ENCODE results near the gene NR2C2. TPM values are rescaled to one million over a fixed set of nuclear protein-coding genes. Genes with fewer than 3 reads are reported as not detected.

Gene NR2C2
- total and polyA plus RNA-seq, 9 of the 15 experiments (the other 6 are each of a cell fraction or from before 2014, with no cell fraction given), result 6.1 to 33.0 (median 14.6) TPM

DNA sequence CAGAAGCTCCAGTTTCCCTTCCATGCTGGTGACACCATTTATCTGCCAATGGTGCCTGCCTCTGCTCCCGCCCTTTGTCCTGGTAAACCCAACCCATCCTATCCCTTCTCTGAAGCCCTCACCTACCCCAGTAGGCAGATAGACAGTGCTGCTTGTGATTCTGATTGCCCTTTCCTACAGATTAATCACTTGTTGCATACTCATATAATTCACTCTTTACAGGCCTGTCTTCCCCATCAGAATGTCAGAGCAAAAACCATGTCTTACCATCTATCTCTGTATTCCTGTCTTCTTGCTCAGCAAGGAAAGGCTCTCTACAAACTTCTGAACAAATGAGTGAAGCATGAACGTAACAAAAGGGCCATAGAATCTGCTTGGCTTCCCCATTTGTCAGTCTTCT is 69.8 kb downstream of the NR2C2 start:
- in situ Hi-C loops (cut with MboI), result no loop called here
- H3K4me2 ChIP-seq (ENCODE audit: insufficient read depth, low read length), result no peak overlapping the region
- TF ChIP-seq DACH1 (IDR thresholded peaks at IDR 0.05; ENCODE audit: partially characterized antibody) (no peak), HES1 (IDR thresholded peaks at IDR 0.05; ENCODE audit: low read depth) (no peak), ZBTB8A (IDR thresholded peaks at IDR 0.05; ENCODE audit: partially characterized antibody) (no peak), NFATC3 (IDR thresholded peaks at IDR 0.05) (no peak), TFAM (CRISPR knock-in tag; conservative IDR thresholded peaks at IDR 0.05) (no peak), RBFOX2 (IDR thresholded peaks at IDR 0.05; ENCODE audit: low read depth, low read length) (no peak), HDAC2 (IDR thresholded peaks at IDR 0.05) (no peak), PHF20 (IDR thresholded peaks at IDR 0.05; ENCODE audit: partially characterized antibody) (no peak), ETS2 (tag; IDR thresholded peaks at IDR 0.05; ENCODE audit: borderline replicate concordance, poor library complexity, severe bottlenecking) (no peak), TCFL5 (CRISPR knock-in tag; conservative IDR thresholded peaks at IDR 0.05) (no peak), XRCC4 (IDR thresholded peaks at IDR 0.05; ENCODE audit: extremely low read depth, insufficient read depth, insufficient read length) (no peak), BRD4 (IDR thresholded peaks at IDR 0.05) (no peak)
- 85% methylated on average over 2 of the region's 2 CpGs for WGBS (ENCODE audit: insufficient coverage, low coverage, missing lambda C conversion rate)
- H3K9me1 ChIP-seq (ENCODE audit: control insufficient read depth, insufficient read depth, low read length), result peaks cover 3% of the 10 kb centered on the region
- CTCF ChIA-PET (ENCODE audit: low intra/inter-chr PET ratio), result no interaction called here
- no peak for FAIRE-seq
- no peak overlapping the region for H3K4me3 ChIP-seq
- H2AFZ ChIP-seq (ENCODE audit: low read depth, low read length), result no peak overlapping the region
- POLR2A ChIA-PET, result interaction anchor here (0.6 kb wide), 1 partner anchor 191 kb away, joined by 3 read pairs; no protein-coding TSS in a partner anchor
- H3K9ac ChIP-seq (ENCODE audit: insufficient read depth in 1 of 2, low read depth in 2 of 2, low read length in 2 of 2), result no peak overlapping the region
- no peaks in the 10 kb centered on the region for H3K27me3 ChIP-seq (ENCODE audit: control insufficient read depth in 2 of 2, insufficient read depth in 2 of 2, low read length in 2 of 2)
- H3K4me1 ChIP-seq (replicated peaks in 1 of 2; ENCODE audit: control insufficient read depth in 2 of 2, insufficient read depth in 2 of 2, low read length in 2 of 2), result no peaks in the 10 kb centered on the region; a peak in 1 of 5 replicates
- no peak for ATAC-seq
- BruUV-seq (replicated peaks), result no TSS peak
- intact Hi-C loops (cut with micrococcal nuclease), result no loop called here
- H3K9me3 ChIP-seq (replicated peaks; ENCODE audit: control insufficient read depth, insufficient read depth, low read depth, low read length), result no peaks in the 10 kb centered on the region
- no peaks in the 10 kb centered on the region for H3K79me2 ChIP-seq (ENCODE audit: control insufficient read depth, insufficient read depth, low read length)
- no peaks in the 10 kb centered on the region for H4K20me1 ChIP-seq (replicated peaks; ENCODE audit: control insufficient read depth, insufficient read depth, low read length)
- peaks cover 81% of the 10 kb centered on the region for H3K36me3 ChIP-seq (ENCODE audit: control insufficient read depth, insufficient read depth, low read length)
- H3K27ac ChIP-seq (ENCODE audit: extremely low read depth, low read depth, low read length), result no peak overlapping the region
- DNase-seq (ENCODE audit: extremely low read depth in 1 of 4, low spot score in 3 of 4), result no peak
